Measurements from ENCODE around the gene UBR1. TPM values are rescaled to one million over a fixed set of nuclear protein-coding genes. Genes with fewer than 3 reads are reported as not detected.

UBR1 gene
- total RNA-seq, 1 experiment from 2014 or later = 17.9 TPM

DNA sequence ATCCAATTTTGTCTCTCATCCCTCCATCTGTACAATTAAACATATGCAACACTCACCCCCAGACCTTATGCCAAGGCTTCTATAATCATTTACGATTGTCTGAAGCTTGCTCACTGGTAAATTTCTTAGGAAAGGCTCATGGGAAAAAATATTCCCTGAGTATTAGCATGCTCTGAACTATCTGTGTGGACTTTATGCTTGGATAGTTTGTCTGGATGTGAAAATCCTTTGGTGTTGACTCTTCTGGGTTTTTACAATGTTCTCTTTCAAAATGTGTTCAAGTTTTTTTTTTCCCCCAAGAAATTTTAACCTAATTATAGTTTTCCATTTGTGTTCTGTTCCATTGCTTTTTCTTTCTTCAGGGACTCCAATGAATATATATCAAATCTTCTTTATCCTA is 165.3 kb downstream of the UBR1 start:
- no peak overlapping the region for H3K4me3 ChIP-seq (replicated peaks in 1 of 2; ENCODE audit: low read depth in 1 of 2, low read length in 2 of 2)
- no peaks in the 10 kb centered on the region for H4K20me1 ChIP-seq (ENCODE audit: insufficient read depth)
- intact Hi-C loops (cut with micrococcal nuclease) = no loop called here
- H3K36me3 ChIP-seq (ENCODE audit: control insufficient read depth in 1 of 2, insufficient read depth in 2 of 2, low read length in 2 of 2) = peaks cover 2 to 12% of the 10 kb centered on the region in 2 experiments; a peak in 2 of 4 replicates
- no peaks in the 10 kb centered on the region for H3K9me2 ChIP-seq (ENCODE audit: insufficient read depth)
- no peaks in the 10 kb centered on the region for H3K4me1 ChIP-seq (ENCODE audit: control insufficient read depth in 1 of 2, insufficient read depth in 2 of 2, low read length in 2 of 2)
- CTCF ChIA-PET = no interaction called here
- RAD21 ChIA-PET (ENCODE audit: low non-redundant PET in 1 of 2, low total read pairs in 2 of 2, uncharacterized antibody in 2 of 2, unreplicated experiment in 2 of 2) = no interaction called here
- ATAC-seq (no peak), DNase-seq (ENCODE audit: low read depth, low spot score) (no peak)
- H2AFZ ChIP-seq (ENCODE audit: low read depth, low read length, poor library complexity, severe bottlenecking) = no peak overlapping the region
- H3K9ac ChIP-seq (ENCODE audit: low read length) = no peak overlapping the region
- no peak overlapping the region for H3K27ac ChIP-seq (ENCODE audit: low read depth, low read length)
- no peaks in the 10 kb centered on the region for H3K79me2 ChIP-seq (ENCODE audit: insufficient read depth, low read length)
- H3K27me3 ChIP-seq (ENCODE audit: insufficient read depth, low read length) = no peaks in the 10 kb centered on the region
- TF ChIP-seq EGR1 (IDR thresholded peaks at IDR 0.05; ENCODE audit: low read depth) (no peak), POLR2AphosphoS5 (IDR thresholded peaks at IDR 0.05; ENCODE audit: low read depth, low read length) (no peak), TCF7L2 (IDR thresholded peaks at IDR 0.05; ENCODE audit: borderline replicate concordance, extremely low read depth, insufficient read depth, insufficient read length) (no peak), SRF (IDR thresholded peaks at IDR 0.05; ENCODE audit: low read depth) (no peak), ELF1 (IDR thresholded peaks at IDR 0.05; ENCODE audit: borderline replicate concordance, low read depth) (no peak), SIN3A (IDR thresholded peaks at IDR 0.05; ENCODE audit: low read depth) (no peak), SP1 (IDR thresholded peaks at IDR 0.05; ENCODE audit: low read depth) (no peak), POLR2A (IDR thresholded peaks at IDR 0.05; ENCODE audit: borderline replicate concordance, extremely low read depth, insufficient read depth, insufficient read length) (no peak), CBX3 (IDR thresholded peaks at IDR 0.05; ENCODE audit: low read depth) (no peak), JUND (IDR thresholded peaks at IDR 0.05) (no peak), FOSL1 (IDR thresholded peaks at IDR 0.05; ENCODE audit: low read depth) (no peak)
- TF ChIP-seq, protein P1, sequence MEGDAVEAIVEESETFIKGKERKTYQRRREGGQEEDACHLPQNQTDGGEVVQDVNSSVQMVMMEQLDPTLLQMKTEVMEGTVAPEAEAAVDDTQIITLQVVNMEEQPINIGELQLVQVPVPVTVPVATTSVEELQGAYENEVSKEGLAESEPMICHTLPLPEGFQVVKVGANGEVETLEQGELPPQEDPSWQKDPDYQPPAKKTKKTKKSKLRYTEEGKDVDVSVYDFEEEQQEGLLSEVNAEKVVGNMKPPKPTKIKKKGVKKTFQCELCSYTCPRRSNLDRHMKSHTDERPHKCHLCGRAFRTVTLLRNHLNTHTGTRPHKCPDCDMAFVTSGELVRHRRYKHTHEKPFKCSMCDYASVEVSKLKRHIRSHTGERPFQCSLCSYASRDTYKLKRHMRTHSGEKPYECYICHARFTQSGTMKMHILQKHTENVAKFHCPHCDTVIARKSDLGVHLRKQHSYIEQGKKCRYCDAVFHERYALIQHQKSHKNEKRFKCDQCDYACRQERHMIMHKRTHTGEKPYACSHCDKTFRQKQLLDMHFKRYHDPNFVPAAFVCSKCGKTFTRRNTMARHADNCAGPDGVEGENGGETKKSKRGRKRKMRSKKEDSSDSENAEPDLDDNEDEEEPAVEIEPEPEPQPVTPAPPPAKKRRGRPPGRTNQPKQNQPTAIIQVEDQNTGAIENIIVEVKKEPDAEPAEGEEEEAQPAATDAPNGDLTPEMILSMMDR (IDR thresholded peaks at IDR 0.05 in 2 of 3, conservative IDR thresholded peaks at IDR 0.05 in 1 of 3; ENCODE audit: borderline replicate concordance in 1 of 3, insufficient read depth in 1 of 3, low read depth in 2 of 3, low read length in 2 of 3) = no peak
- TF ChIP-seq, protein P2, sequence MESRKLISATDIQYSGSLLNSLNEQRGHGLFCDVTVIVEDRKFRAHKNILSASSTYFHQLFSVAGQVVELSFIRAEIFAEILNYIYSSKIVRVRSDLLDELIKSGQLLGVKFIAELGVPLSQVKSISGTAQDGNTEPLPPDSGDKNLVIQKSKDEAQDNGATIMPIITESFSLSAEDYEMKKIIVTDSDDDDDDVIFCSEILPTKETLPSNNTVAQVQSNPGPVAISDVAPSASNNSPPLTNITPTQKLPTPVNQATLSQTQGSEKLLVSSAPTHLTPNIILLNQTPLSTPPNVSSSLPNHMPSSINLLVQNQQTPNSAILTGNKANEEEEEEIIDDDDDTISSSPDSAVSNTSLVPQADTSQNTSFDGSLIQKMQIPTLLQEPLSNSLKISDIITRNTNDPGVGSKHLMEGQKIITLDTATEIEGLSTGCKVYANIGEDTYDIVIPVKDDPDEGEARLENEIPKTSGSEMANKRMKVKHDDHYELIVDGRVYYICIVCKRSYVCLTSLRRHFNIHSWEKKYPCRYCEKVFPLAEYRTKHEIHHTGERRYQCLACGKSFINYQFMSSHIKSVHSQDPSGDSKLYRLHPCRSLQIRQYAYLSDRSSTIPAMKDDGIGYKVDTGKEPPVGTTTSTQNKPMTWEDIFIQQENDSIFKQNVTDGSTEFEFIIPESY (IDR thresholded peaks at IDR 0.05; ENCODE audit: extremely low read depth, insufficient replicate concordance, low read length) = no peak
- TF ChIP-seq, protein P3, sequence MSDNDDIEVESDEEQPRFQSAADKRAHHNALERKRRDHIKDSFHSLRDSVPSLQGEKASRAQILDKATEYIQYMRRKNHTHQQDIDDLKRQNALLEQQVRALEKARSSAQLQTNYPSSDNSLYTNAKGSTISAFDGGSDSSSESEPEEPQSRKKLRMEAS (IDR thresholded peaks at IDR 0.05) = no peak
- POLR2A ChIA-PET = no interaction called here
- BruUV-seq (replicated peaks) = no TSS peak
- no peaks in the 10 kb centered on the region for H3K9me3 ChIP-seq (ENCODE audit: control insufficient read depth in 1 of 2, insufficient read depth in 1 of 2, low read depth in 1 of 2, low read length in 2 of 2)
- no peak overlapping the region for H3K4me2 ChIP-seq (ENCODE audit: low read length)

All from HCT116 (cell line).